HEK293 (cell line): ENCODE data around the gene UBAC2.

Source experiments
- REST ChIP-seq: fragments of 450-650 bp; formaldehyde crosslinking; IDR thresholded peaks from 2 replicates; pipeline ENCODE4 v1.5.1; 2016; ENCODE audit warnings: missing biosample characterization, missing genetic modification characterization
- ZNF274 ChIP-seq, 2 experiments: fragments of 200-500 bp in 1 of 2; fragments of 450-650 bp in 1 of 2; sonication (Bioruptor generic) in 1 of 2; formaldehyde crosslinking in 1 of 2; IDR thresholded peaks; 2 replicates each; pipeline versions ENCODE4 v1.5.1 to v1.6.1; 2014 to 2016; ENCODE audit warnings: borderline replicate concordance in 1 of 2, inconsistent platforms in 1 of 2, low read length in 1 of 2, missing biosample characterization in 1 of 2, missing genetic modification characterization in 1 of 2
- ZNF280D ChIP-seq: fragments of 450-650 bp; formaldehyde crosslinking; IDR thresholded peaks from 2 replicates; pipeline ENCODE4 v1.5.1; 2016; ENCODE audit warnings: missing biosample characterization, missing genetic modification characterization
- ZNF513 ChIP-seq: fragments of 450-650 bp; IDR thresholded peaks from 2 replicates; pipeline ENCODE4 v1.5.1; 2018; ENCODE audit warnings: missing biosample characterization, missing genetic modification characterization
- ZNF580 ChIP-seq: fragments of 450-650 bp; formaldehyde crosslinking; IDR thresholded peaks from 2 replicates; pipeline ENCODE4 v1.5.1; 2016; ENCODE audit warnings: missing biosample characterization, missing genetic modification characterization

- TF ChIP-seq ZNF513 (tag by site-specific recombination) (no peak), ZNF274 (IDR thresholded peaks at IDR 0.05; ENCODE audit: low read length) (no peak), ZNF274 (tag by site-specific recombination; IDR thresholded peaks at IDR 0.05; ENCODE audit: borderline replicate concordance) (no peak), REST (tag by site-specific recombination) (no peak), ZNF580 (tag by site-specific recombination) (no peak), ZNF280D (tag by site-specific recombination) (no peak)
These were observed 234.5 kb downstream of the UBAC2 start for GRCh38 chr13:99435116-99435515.
